HCT116 (cell line): Measurements from ENCODE around the gene APP.

Experiments
- ATF3 ChIP-seq: IDR thresholded peaks from 2 replicates; pipeline ENCODE4 v1.6.1; 2012
- CEBPB ChIP-seq: IDR thresholded peaks from 2 replicates; pipeline ENCODE4 v1.6.1; 2012; ENCODE audit warnings: low read depth
- CTCF ChIP-seq, 3 experiments: fragments of 200-600 bp in 1 of 3; sonication (generic) in 1 of 3; IDR thresholded peaks in 2 of 3; conservative IDR thresholded peaks in 1 of 3; 2 replicates each; pipeline ENCODE4 v1.5.1; 2012 to 2017; ENCODE audit warnings: low read depth in 2 of 3, low read length in 2 of 3, antibody characterized with exemption in 1 of 3, borderline replicate concordance in 1 of 3, control low read depth in 1 of 3, mild to moderate bottlenecking in 1 of 3, mixed read lengths in 1 of 3, mixed run types in 1 of 3, moderate library complexity in 1 of 3; ENCODE audit not compliant: insufficient read depth in 1 of 3
- ELF1 ChIP-seq: IDR thresholded peaks from 2 replicates; pipeline ENCODE4 v1.6.1; 2012; ENCODE audit warnings: low read depth, borderline replicate concordance
- EZH2 ChIP-seq: fragments of 200-600 bp; sonication (generic); IDR thresholded peaks from 2 replicates; pipeline ENCODE4 v1.6.1; 2017; ENCODE audit warnings: antibody characterized with exemption, mixed run types
- EZH2phosphoT487 ChIP-seq: fragments of 200-600 bp; IDR thresholded peaks from 2 replicates; pipeline ENCODE4 v1.6.1; 2018; ENCODE audit warnings: antibody characterized with exemption, borderline replicate concordance
- MAX ChIP-seq: IDR thresholded peaks from 2 replicates; pipeline ENCODE4 v1.6.1; 2012
- POLR2A ChIP-seq: IDR thresholded peaks from 2 replicates; pipeline ENCODE4 v1.7.0; 2011; ENCODE audit warnings: borderline replicate concordance; ENCODE audit not compliant: insufficient read depth, insufficient read length; ENCODE audit errors: extremely low read depth
- POLR2AphosphoS5 ChIP-seq: IDR thresholded peaks from 2 replicates; pipeline ENCODE4 v1.6.1; 2011; ENCODE audit warnings: mild to moderate bottlenecking, low read depth, low read length, moderate library complexity
- SP1 ChIP-seq: IDR thresholded peaks from 2 replicates; pipeline ENCODE4 v1.6.1; 2012; ENCODE audit warnings: low read depth
- TCF7L2 ChIP-seq: IDR thresholded peaks from 2 replicates; pipeline ENCODE4 v1.7.0; 2011; ENCODE audit warnings: borderline replicate concordance, inconsistent platforms; ENCODE audit not compliant: insufficient read depth, insufficient read length; ENCODE audit errors: extremely low read depth
- ZFX ChIP-seq: fragments of 450-650 bp; IDR thresholded peaks from 2 replicates; pipeline ENCODE4 v1.6.1; 2017

GRCh38 chr21:26003404-26003803 lies 167.2 kb downstream of the APP start:
- TF ChIP-seq EZH2phosphoT487, result no peak
- no peak for TF ChIP-seq POLR2A
- no peak for TF ChIP-seq CEBPB
- no peak for TF ChIP-seq EZH2
- TF ChIP-seq CTCF (IDR thresholded peaks at IDR 0.05 in 2 of 3, conservative IDR thresholded peaks at IDR 0.05 in 1 of 3; ENCODE audit: borderline replicate concordance in 1 of 3, insufficient read depth in 1 of 3, low read depth in 2 of 3, low read length in 2 of 3), result no peak
- no peak for TF ChIP-seq ZFX
- no peak for TF ChIP-seq SP1
- no peak for TF ChIP-seq POLR2AphosphoS5
- TF ChIP-seq ATF3, result no peak
- TF ChIP-seq ELF1, result no peak
- TF ChIP-seq MAX, result no peak
- TF ChIP-seq TCF7L2, result no peak
